Choroid plexus epithelial cell (primary cell): ENCODE data around the gene GALNT11.

Experiments
- DNase-seq: peaks from one replicate; pipeline ENCODE4 v3.0.0-alpha.2; 2010; ENCODE audit warnings: low read depth
- H3K4me3 ChIP-seq: 2 replicates; pipeline ENCODE4 v1.5.1; 2011; ENCODE audit warnings: low read depth, mild to moderate bottlenecking, control low read depth, low read length, moderate library complexity
- CTCF ChIP-seq: conservative IDR thresholded peaks from 2 replicates; pipeline ENCODE4 v1.5.1; 2011; ENCODE audit warnings: low read depth, mild to moderate bottlenecking, control low read depth, inconsistent platforms, low read length, moderate library complexity

The GALNT11 gene

GRCh38 chr7:152095771-152096170 lies 70.3 kb downstream of the GALNT11 start:
- no peak for TF ChIP-seq CTCF
- no peak for DNase-seq
- no peak overlapping the region for H3K4me3 ChIP-seq

- DNase-seq, result no peak
- TF ChIP-seq CTCF, result no peak
- H3K4me3 ChIP-seq, result no peak overlapping the region
Observed at GRCh38 chr7:152097330-152097729, 71.9 kb downstream of the GALNT11 start.

GRCh38 chr7:152103066-152103465 lies 77.6 kb downstream of the GALNT11 start:
- no peak overlapping the region for H3K4me3 ChIP-seq
- no peak for TF ChIP-seq CTCF
- DNase-seq, result no peak

- DNase-seq, result peak; percentile 43
- no peak overlapping the region for H3K4me3 ChIP-seq
- no peak for TF ChIP-seq CTCF
Observed at GRCh38 chr7:152103691-152104090, 78.2 kb downstream of the GALNT11 start.

GRCh38 chr7:152105205-152105604 lies 79.7 kb downstream of the GALNT11 start:
- no peak for TF ChIP-seq CTCF
- DNase-seq, result no peak
- H3K4me3 ChIP-seq, result no peak overlapping the region

GRCh38 chr7:152106990-152107389 lies 81.5 kb downstream of the GALNT11 start:
- H3K4me3 ChIP-seq, result no peak overlapping the region
- peak; percentile 44 for DNase-seq
- no peak for TF ChIP-seq CTCF

GRCh38 chr7:152107945-152108344 lies 82.5 kb downstream of the GALNT11 start:
- no peak for TF ChIP-seq CTCF
- DNase-seq, result no peak
- H3K4me3 ChIP-seq, result no peak overlapping the region
